ENCODE results near the gene ERI3. TPM values are rescaled to one million over a fixed set of nuclear protein-coding genes. Genes with fewer than 3 reads are reported as not detected.

ERI3 gene
- total RNA-seq, 1 experiment from 2014 or later, result 83.4 TPM

GRCh38 chr1:44221769-44222168, 133.3 kb downstream of the ERI3 start:
- Mint-ChIP-seq H3K27ac (ENCODE audit: low read depth, unreplicated experiment) (no peak overlapping the region), H3K4me1 (ENCODE audit: insufficient read depth, unreplicated experiment) (peaks cover 5% of the 10 kb centered on the region), H3K36me3 (ENCODE audit: insufficient read depth, unreplicated experiment) (peaks cover 45% of the 10 kb centered on the region), H3K4me3 (ENCODE audit: unreplicated experiment) (no peak overlapping the region), H3K9me3 (ENCODE audit: unreplicated experiment) (no peaks in the 10 kb centered on the region), H3K27me3 (ENCODE audit: insufficient read depth, unreplicated experiment) (no peaks in the 10 kb centered on the region)
- TF ChIP-seq, protein P1, sequence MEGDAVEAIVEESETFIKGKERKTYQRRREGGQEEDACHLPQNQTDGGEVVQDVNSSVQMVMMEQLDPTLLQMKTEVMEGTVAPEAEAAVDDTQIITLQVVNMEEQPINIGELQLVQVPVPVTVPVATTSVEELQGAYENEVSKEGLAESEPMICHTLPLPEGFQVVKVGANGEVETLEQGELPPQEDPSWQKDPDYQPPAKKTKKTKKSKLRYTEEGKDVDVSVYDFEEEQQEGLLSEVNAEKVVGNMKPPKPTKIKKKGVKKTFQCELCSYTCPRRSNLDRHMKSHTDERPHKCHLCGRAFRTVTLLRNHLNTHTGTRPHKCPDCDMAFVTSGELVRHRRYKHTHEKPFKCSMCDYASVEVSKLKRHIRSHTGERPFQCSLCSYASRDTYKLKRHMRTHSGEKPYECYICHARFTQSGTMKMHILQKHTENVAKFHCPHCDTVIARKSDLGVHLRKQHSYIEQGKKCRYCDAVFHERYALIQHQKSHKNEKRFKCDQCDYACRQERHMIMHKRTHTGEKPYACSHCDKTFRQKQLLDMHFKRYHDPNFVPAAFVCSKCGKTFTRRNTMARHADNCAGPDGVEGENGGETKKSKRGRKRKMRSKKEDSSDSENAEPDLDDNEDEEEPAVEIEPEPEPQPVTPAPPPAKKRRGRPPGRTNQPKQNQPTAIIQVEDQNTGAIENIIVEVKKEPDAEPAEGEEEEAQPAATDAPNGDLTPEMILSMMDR (IDR thresholded peaks at IDR 0.05; ENCODE audit: unreplicated experiment), result no peak
- BruUV-seq (replicated peaks), result no TSS peak
- no peak for DNase-seq (ENCODE audit: unreplicated experiment)
- ChIA-PET CTCF (interaction anchor here (0.6 to 0.7 kb wide), 2 partner anchors 125 to 205 kb away, joined by 3 read pairs; no protein-coding TSS in a partner anchor), POLR2A (interaction anchor here (1.4 kb wide), 1 partner anchor 11 kb away, joined by 3 read pairs; no protein-coding TSS in a partner anchor)
- intact Hi-C loops (cut with micrococcal nuclease), result no loop called here

GRCh38 chr1:44220755-44221154, 134.3 kb downstream of the ERI3 start:
- peaks cover 55% of the 10 kb centered on the region for H3K36me3 Mint-ChIP-seq (ENCODE audit: insufficient read depth, unreplicated experiment)
- H3K27ac Mint-ChIP-seq (ENCODE audit: low read depth, unreplicated experiment), result no peak overlapping the region
- no TSS peak for BruUV-seq (replicated peaks)
- intact Hi-C loops (cut with micrococcal nuclease), result no loop called here
- TF ChIP-seq, protein P1 (IDR thresholded peaks at IDR 0.05; ENCODE audit: unreplicated experiment), result no peak
- peaks cover 5% of the 10 kb centered on the region for H3K4me1 Mint-ChIP-seq (ENCODE audit: insufficient read depth, unreplicated experiment)
- H3K4me3 Mint-ChIP-seq (ENCODE audit: unreplicated experiment), result no peak overlapping the region
- no peaks in the 10 kb centered on the region for H3K9me3 Mint-ChIP-seq (ENCODE audit: unreplicated experiment)
- ChIA-PET CTCF (interaction anchor here (0.5 to 7.1 kb wide), 4 partner anchors 125 to 388 kb away, joined by 3 to 92 read pairs (median 4); no protein-coding TSS in a partner anchor), POLR2A (interaction anchor here (0.8 to 1.4 kb wide), 2 partner anchors 12 to 432 kb away, joined by 3 read pairs; no protein-coding TSS in a partner anchor)
- H3K27me3 Mint-ChIP-seq (ENCODE audit: insufficient read depth, unreplicated experiment), result no peaks in the 10 kb centered on the region
- DNase-seq (ENCODE audit: unreplicated experiment), result no peak

DNA sequence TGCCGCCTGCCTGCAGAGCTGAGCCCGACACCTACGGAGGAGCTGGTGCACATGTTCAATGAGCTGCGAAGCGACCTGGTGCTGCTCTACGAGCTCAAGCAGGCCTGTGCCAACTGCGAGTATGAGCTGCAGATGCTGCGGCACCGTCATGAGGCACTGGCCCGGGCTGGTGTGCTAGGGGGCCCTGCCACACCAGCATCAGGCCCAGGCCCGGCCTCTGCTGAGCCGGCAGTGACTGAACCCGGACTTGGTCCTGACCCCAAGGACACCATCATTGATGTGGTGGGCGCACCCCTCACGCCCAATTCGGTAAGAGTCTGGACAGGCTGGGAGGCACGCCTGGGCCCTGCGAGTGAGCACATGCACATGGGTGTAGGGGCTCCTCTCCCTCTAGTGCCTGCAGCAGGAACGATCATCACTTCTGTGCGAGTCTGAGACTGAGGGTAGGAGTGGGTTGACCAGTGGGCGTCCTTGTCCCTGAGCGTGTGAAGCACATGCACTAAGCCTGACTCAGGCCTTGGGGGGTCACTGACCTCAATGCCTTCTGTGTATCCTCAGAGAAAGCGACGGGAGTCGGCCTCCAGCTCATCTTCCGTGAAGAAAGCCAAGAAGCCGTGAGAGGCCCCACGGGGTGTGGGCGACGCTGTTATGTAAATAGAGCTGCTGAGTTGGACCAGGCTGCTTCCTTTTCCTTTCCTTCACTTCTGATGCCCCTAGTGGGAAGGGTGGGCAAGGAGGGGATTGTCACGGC, 134.9 kb downstream of the ERI3 start:
- Mint-ChIP-seq H3K27ac (ENCODE audit: low read depth, unreplicated experiment) (no peak overlapping the region), H3K9me3 (ENCODE audit: unreplicated experiment) (no peaks in the 10 kb centered on the region), H3K4me3 (ENCODE audit: unreplicated experiment) (no peak overlapping the region), H3K36me3 (ENCODE audit: insufficient read depth, unreplicated experiment) (peaks cover 61% of the 10 kb centered on the region), H3K27me3 (ENCODE audit: insufficient read depth, unreplicated experiment) (no peaks in the 10 kb centered on the region), H3K4me1 (ENCODE audit: insufficient read depth, unreplicated experiment) (peaks cover 8% of the 10 kb centered on the region)
- BruUV-seq (replicated peaks), result no TSS peak
- intact Hi-C loops (cut with micrococcal nuclease), result no loop called here
- CTCF ChIA-PET, result interaction anchor here (0.5 to 7.1 kb wide), 10 partner anchors 86 to 443 kb away, joined by 3 to 92 read pairs (median 3); no protein-coding TSS in a partner anchor
- TF ChIP-seq, protein P1 (IDR thresholded peaks at IDR 0.05; ENCODE audit: unreplicated experiment), result no peak
- no peak for DNase-seq (ENCODE audit: unreplicated experiment)
- POLR2A ChIA-PET, result interaction anchor here (1.4 to 2.5 kb wide), 2 partner anchors 12 to 432 kb away, joined by 3 to 15 read pairs; no protein-coding TSS in a partner anchor

DNA sequence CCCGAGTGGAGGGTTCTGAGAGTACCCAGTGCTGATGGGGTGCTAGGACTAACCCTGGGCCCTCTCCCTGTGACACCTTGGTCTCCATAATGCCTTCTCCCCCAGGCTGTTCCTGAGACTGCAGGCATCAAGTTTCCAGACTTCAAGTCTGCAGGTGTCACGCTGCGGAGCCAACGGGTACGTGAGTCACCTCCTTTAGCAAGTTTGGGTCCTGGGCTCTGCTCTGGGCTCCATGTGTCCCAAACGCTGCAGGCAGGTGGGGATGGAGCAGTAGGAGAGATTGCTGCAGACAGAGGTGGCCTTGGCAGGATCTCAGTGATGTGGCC, 135.8 kb downstream of the ERI3 start:
- POLR2A ChIA-PET, result interaction anchor here (2.5 kb wide), 1 partner anchor 433 kb away, joined by 15 read pairs; no protein-coding TSS in a partner anchor
- CTCF ChIA-PET, result interaction anchor here (0.6 to 7.1 kb wide), 11 partner anchors 17 to 436 kb away, joined by 3 to 92 read pairs (median 3); no protein-coding TSS in a partner anchor
- no TSS peak for BruUV-seq (replicated peaks)
- intact Hi-C loops (cut with micrococcal nuclease), result loop anchor here (5.0 kb wide), 1 partner anchor 108 kb away; no protein-coding TSS in a partner anchor
- Mint-ChIP-seq H3K9me3 (ENCODE audit: unreplicated experiment) (no peaks in the 10 kb centered on the region), H3K27me3 (ENCODE audit: insufficient read depth, unreplicated experiment) (no peaks in the 10 kb centered on the region), H3K4me3 (ENCODE audit: unreplicated experiment) (no peak overlapping the region), H3K36me3 (ENCODE audit: insufficient read depth, unreplicated experiment) (peaks cover 69% of the 10 kb centered on the region), H3K27ac (ENCODE audit: low read depth, unreplicated experiment) (no peak overlapping the region), H3K4me1 (ENCODE audit: insufficient read depth, unreplicated experiment) (peaks cover 17% of the 10 kb centered on the region)
- no peak for DNase-seq (ENCODE audit: unreplicated experiment)
- TF ChIP-seq, protein P1 (IDR thresholded peaks at IDR 0.05; ENCODE audit: unreplicated experiment), result no peak
